PC-9 (cell line): ENCODE results near the gene PHF10. TPM values are rescaled to one million over a fixed set of nuclear protein-coding genes. Genes with fewer than 3 reads are reported as not detected.

Experiments used
- BruUV-seq: library from RNA; stranded (reverse); fragments of 400-500 nt; replicated peaks from 2 replicates; lab custom pipeline; 2021; lab: Mats Ljungman, UMichigan
- CTCF ChIA-PET: fragments of 300-600 bp; sonication (Branson Sonifier 250); formaldehyde crosslinking; loops from one replicate; lab custom pipeline; 2022; ENCODE audit warnings: antibody characterized with exemption; lab: Charles Lee
- POLR2A ChIA-PET: fragments of 300-600 bp; sonication (Branson Sonifier 250); formaldehyde crosslinking; loops from one replicate; lab custom pipeline; 2022; ENCODE audit warnings: antibody characterized with exemption; ENCODE audit not compliant: unreplicated experiment; lab: Charles Lee
- DNase-seq, 2 experiments: peaks; one replicate each; pipeline versions ENCODE4 v3.0.0 to v3.0.0-alpha.2; 2015 to 2022; ENCODE audit warnings: mixed read lengths in 1 of 2
- H2AFZ ChIP-seq: fragments of 200-600 bp; sonication (generic); 2 replicates; pipeline ENCODE4 v1.8.1; 2017; ENCODE audit warnings: antibody characterized with exemption
- H3F3A ChIP-seq: fragments of 200-600 bp; sonication (generic); 2 replicates; pipeline ENCODE4 v1.8.1; 2017; ENCODE audit warnings: antibody characterized with exemption, mild to moderate bottlenecking, low read depth; ENCODE audit not compliant: insufficient read depth
- H3K27ac ChIP-seq: fragments of 200-600 bp; sonication (generic); 2 replicates; pipeline ENCODE4 v1.6.1; 2016; ENCODE audit warnings: mixed run types
- H3K27me3 ChIP-seq: fragments of 200-600 bp; sonication (generic); 2 replicates; pipeline ENCODE4 v1.6.1; 2016; ENCODE audit warnings: low read depth, mixed run types; ENCODE audit not compliant: insufficient read depth
- H3K36me3 ChIP-seq: fragments of 200-600 bp; sonication (generic); 2 replicates; pipeline ENCODE4 v1.6.1; 2016; ENCODE audit warnings: low read depth, mixed run types
- H3K4me1 ChIP-seq: fragments of 200-600 bp; sonication (generic); replicated peaks from 2 replicates; pipeline ENCODE4 v1.6.1; 2016; ENCODE audit warnings: mixed run types; ENCODE audit not compliant: insufficient read depth
- H3K4me2 ChIP-seq: fragments of 200-600 bp; sonication (generic); 2 replicates; pipeline ENCODE4 v1.6.1; 2017; ENCODE audit warnings: mixed run types
- H3K4me3 ChIP-seq: fragments of 200-600 bp; sonication (generic); 2 replicates; pipeline ENCODE4 v1.6.1; 2016; ENCODE audit warnings: mixed run types
- H3K79me2 ChIP-seq: fragments of 200-600 bp; sonication (generic); 2 replicates; pipeline ENCODE4 v1.6.1; 2017; ENCODE audit warnings: low read depth, mixed run types
- H3K9me2 ChIP-seq: fragments of 200-600 bp; sonication (generic); 2 replicates; pipeline ENCODE4 v1.8.1; 2017; ENCODE audit warnings: mild to moderate bottlenecking; ENCODE audit not compliant: insufficient read depth
- H3K9me3 ChIP-seq: fragments of 200-600 bp; sonication (generic); 2 replicates; pipeline ENCODE4 v1.8.1; 2016; ENCODE audit warnings: low read depth; ENCODE audit not compliant: insufficient read depth
- H4K20me1 ChIP-seq: fragments of 200-600 bp; sonication (generic); 2 replicates; pipeline ENCODE4 v1.8.1; 2017; ENCODE audit not compliant: insufficient read depth
- CTCF ChIP-seq: fragments of 200-600 bp; sonication (generic); conservative IDR thresholded peaks from 2 replicates; pipeline ENCODE4 v1.6.1; 2017; ENCODE audit warnings: mixed run types, antibody characterized with exemption, mild to moderate bottlenecking, moderate library complexity
- EZH2 ChIP-seq: fragments of 200-600 bp; sonication (generic); IDR thresholded peaks from 2 replicates; pipeline ENCODE4 v1.8.0; 2017; ENCODE audit warnings: antibody characterized with exemption, low read depth
- intact Hi-C: fragments of 100-400 bp; cut with micrococcal nuclease; formaldehyde crosslinking; loops from one replicate; pipeline ENCODE4 v1.10.0; 2022; ENCODE audit not compliant: unreplicated experiment
- total RNA-seq: library from RNA; stranded (reverse); gene quantifications from 2 replicates; pipeline ENCODE4 v1.2.3, GENCODE V29; 2021

PHF10 gene
- total RNA-seq, 1 experiment from 2014 or later: 21.7 TPM

DNA sequence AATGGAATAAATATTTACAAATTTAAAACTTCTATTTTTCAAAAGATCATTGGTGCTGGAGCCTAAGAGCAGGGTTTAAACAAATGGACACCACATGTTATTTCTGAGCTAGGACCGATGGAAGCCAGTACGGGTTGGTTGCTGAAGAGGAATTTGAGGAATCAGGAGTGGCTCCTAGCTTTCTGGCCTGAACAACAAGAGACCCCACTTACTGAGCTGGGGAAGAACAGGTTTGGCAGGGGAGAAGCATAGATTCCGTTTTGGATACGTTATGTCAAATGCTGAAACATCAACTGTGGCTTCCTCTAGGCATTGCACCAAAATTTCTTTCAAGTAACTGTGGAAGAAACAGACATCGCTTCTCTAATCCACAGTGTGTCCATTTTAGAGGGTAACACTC lies 29.2 kb downstream of the PHF10 start:
- Histone ChIP-seq H3F3A (no peaks in the 10 kb centered on the region), H4K20me1 (no peaks in the 10 kb centered on the region), H3K4me3 (no peak overlapping the region), H3K4me2 (no peak overlapping the region), H3K9me3 (no peaks in the 10 kb centered on the region), H3K9me2 (no peaks in the 10 kb centered on the region), H3K79me2 (peaks cover 25% of the 10 kb centered on the region), H2AFZ (no peak overlapping the region), H3K27me3 (no peaks in the 10 kb centered on the region), H3K4me1 (0 out of 2 replicates have a peak, but pooled peaks cover under 1% of the 10 kb centered on the region), H3K27ac (no peak overlapping the region), H3K36me3 (0 out of 2 replicates have a peak, but pooled peaks cover 5% of the 10 kb centered on the region)
- intact Hi-C loops: no loop called here
- TF ChIP-seq EZH2: no peak
- TF ChIP-seq CTCF: no peak
- no TSS peak for BruUV-seq
- ChIA-PET POLR2A (no interaction called here), CTCF (no interaction called here)
- no peak for DNase-seq

- Histone ChIP-seq H3K79me2 (0 out of 2 replicates have a peak, but pooled peaks cover 13% of the 10 kb centered on the region), H3K36me3 (peaks cover 12% of the 10 kb centered on the region), H3K27ac (no peak overlapping the region), H3K4me1 (peaks cover 10% of the 10 kb centered on the region; the same call in 1 of the 2 replicates), H3K4me3 (no peak overlapping the region), H3K9me2 (no peaks in the 10 kb centered on the region), H3K4me2 (no peak overlapping the region), H4K20me1 (no peaks in the 10 kb centered on the region), H3F3A (peaks cover 5% of the 10 kb centered on the region; the same call in 1 of the 2 replicates), H2AFZ (no peak overlapping the region), H3K27me3 (no peaks in the 10 kb centered on the region), H3K9me3 (no peaks in the 10 kb centered on the region)
- intact Hi-C loops: no loop called here
- DNase-seq: no peak
- ChIA-PET POLR2A (no interaction called here), CTCF (no interaction called here)
- no TSS peak for BruUV-seq
- no peak for TF ChIP-seq EZH2
- TF ChIP-seq CTCF: no peak
Measured at GRCh38 chr6:169692516-169692915, 31.8 kb downstream of the PHF10 start.

- ChIA-PET POLR2A (no interaction called here), CTCF (no interaction called here)
- Histone ChIP-seq H3K4me1 (peaks cover 10% of the 10 kb centered on the region; the same call in 1 of the 2 replicates), H3K27ac (no peak overlapping the region), H3K9me3 (no peaks in the 10 kb centered on the region), H3F3A (peaks cover 5% of the 10 kb centered on the region; the same call in 1 of the 2 replicates), H3K9me2 (no peaks in the 10 kb centered on the region), H3K27me3 (no peaks in the 10 kb centered on the region), H3K4me3 (no peak overlapping the region), H3K36me3 (peaks cover 22% of the 10 kb centered on the region), H4K20me1 (no peaks in the 10 kb centered on the region), H3K4me2 (no peak overlapping the region), H2AFZ (no peak overlapping the region), H3K79me2 (peaks cover 13% of the 10 kb centered on the region; the same call in 1 of the 2 replicates)
- TF ChIP-seq EZH2 (no peak), CTCF (no peak)
- no peak for DNase-seq
- BruUV-seq: no TSS peak
- intact Hi-C loops: no loop called here
Measured at GRCh38 chr6:169691260-169691659, 33.0 kb downstream of the PHF10 start.
